ENCODE data around the gene AFG1L.

GRCh38 chr6:108359901-108360882, 65.3 kb downstream of the AFG1L start:
- TF ChIP-seq, protein P1, sequence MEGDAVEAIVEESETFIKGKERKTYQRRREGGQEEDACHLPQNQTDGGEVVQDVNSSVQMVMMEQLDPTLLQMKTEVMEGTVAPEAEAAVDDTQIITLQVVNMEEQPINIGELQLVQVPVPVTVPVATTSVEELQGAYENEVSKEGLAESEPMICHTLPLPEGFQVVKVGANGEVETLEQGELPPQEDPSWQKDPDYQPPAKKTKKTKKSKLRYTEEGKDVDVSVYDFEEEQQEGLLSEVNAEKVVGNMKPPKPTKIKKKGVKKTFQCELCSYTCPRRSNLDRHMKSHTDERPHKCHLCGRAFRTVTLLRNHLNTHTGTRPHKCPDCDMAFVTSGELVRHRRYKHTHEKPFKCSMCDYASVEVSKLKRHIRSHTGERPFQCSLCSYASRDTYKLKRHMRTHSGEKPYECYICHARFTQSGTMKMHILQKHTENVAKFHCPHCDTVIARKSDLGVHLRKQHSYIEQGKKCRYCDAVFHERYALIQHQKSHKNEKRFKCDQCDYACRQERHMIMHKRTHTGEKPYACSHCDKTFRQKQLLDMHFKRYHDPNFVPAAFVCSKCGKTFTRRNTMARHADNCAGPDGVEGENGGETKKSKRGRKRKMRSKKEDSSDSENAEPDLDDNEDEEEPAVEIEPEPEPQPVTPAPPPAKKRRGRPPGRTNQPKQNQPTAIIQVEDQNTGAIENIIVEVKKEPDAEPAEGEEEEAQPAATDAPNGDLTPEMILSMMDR (IDR thresholded peaks at IDR 0.05; ENCODE audit: insufficient read depth, low read length), result no peak
- TF ChIP-seq POLR2AphosphoS5 (IDR thresholded peaks at IDR 0.05; ENCODE audit: low read depth) (no peak), REST (IDR thresholded peaks at IDR 0.05; ENCODE audit: insufficient replicate concordance, low read depth) (no peak), GABPA (IDR thresholded peaks at IDR 0.05; ENCODE audit: low read depth) (no peak), SPI1 (IDR thresholded peaks at IDR 0.05; ENCODE audit: borderline replicate concordance, low read depth) (no peak)

All from HL-60 (cell line).